ENCODE measurements around the gene ECE1.

The ECE1 gene

GRCh38 chr1:21267191-21268077, 22.8 kb downstream of the ECE1 start:
- DNase-seq (ENCODE audit: low spot score) = no peak

GRCh38 chr1:21266119-21266774, 24.0 kb downstream of the ECE1 start:
- DNase-seq (ENCODE audit: low spot score) = no peak

GRCh38 chr1:21265644-21266043, 24.6 kb downstream of the ECE1 start:
- no peak for DNase-seq (ENCODE audit: low spot score)

GRCh38 chr1:21264898-21265297, 25.4 kb downstream of the ECE1 start:
- no peak for DNase-seq (ENCODE audit: low spot score)

- no peak for DNase-seq (ENCODE audit: low spot score)
Measured at GRCh38 chr1:21263653-21264225, 26.5 kb downstream of the ECE1 start.

GRCh38 chr1:21263052-21263429, 27.2 kb downstream of the ECE1 start:
- no peak for DNase-seq (ENCODE audit: low spot score)

- DNase-seq (ENCODE audit: low spot score) = no peak
Measured at GRCh38 chr1:21262293-21263051, 27.8 kb downstream of the ECE1 start.

GRCh38 chr1:21261551-21262292, 28.5 kb downstream of the ECE1 start:
- DNase-seq (ENCODE audit: low spot score) = no peak

GRCh38 chr1:21260405-21261125, 29.7 kb downstream of the ECE1 start:
- no peak for DNase-seq (ENCODE audit: low spot score)

GRCh38 chr1:21259316-21260076, 30.8 kb downstream of the ECE1 start:
- DNase-seq (ENCODE audit: low spot score) = no peak

GRCh38 chr1:21258331-21259134, 31.7 kb downstream of the ECE1 start:
- DNase-seq (ENCODE audit: low spot score) = no peak

- DNase-seq (ENCODE audit: low spot score) = no peak
Measured at GRCh38 chr1:21257431-21258135, 32.7 kb downstream of the ECE1 start.

GRCh38 chr1:21256776-21257175, 33.5 kb downstream of the ECE1 start:
- no peak for DNase-seq (ENCODE audit: low spot score)

- DNase-seq (ENCODE audit: low spot score) = no peak
Measured at GRCh38 chr1:21255943-21256320, 34.3 kb downstream of the ECE1 start.

- DNase-seq (ENCODE audit: low spot score) = peak; percentile 79
Measured at GRCh38 chr1:21255284-21255942, 34.9 kb downstream of the ECE1 start.

- no peak for DNase-seq (ENCODE audit: low spot score)
Measured at GRCh38 chr1:21254335-21254951, 35.8 kb downstream of the ECE1 start.

- no peak for DNase-seq (ENCODE audit: low spot score)
Measured at GRCh38 chr1:21251773-21252471, 38.3 kb downstream of the ECE1 start.

Data from CD4-positive, alpha-beta T cell treated with Interleukin-6 at 100 ng/mL for 8 hours (primary cell).